ENCODE measurements around the gene PPP1R3F.
"Not testable (repeated sequence)": the region's sequence is repeated elsewhere in the genome, so short reads cannot be mapped to it uniquely, and the experiment has no call there.

The PPP1R3F gene

DNA sequence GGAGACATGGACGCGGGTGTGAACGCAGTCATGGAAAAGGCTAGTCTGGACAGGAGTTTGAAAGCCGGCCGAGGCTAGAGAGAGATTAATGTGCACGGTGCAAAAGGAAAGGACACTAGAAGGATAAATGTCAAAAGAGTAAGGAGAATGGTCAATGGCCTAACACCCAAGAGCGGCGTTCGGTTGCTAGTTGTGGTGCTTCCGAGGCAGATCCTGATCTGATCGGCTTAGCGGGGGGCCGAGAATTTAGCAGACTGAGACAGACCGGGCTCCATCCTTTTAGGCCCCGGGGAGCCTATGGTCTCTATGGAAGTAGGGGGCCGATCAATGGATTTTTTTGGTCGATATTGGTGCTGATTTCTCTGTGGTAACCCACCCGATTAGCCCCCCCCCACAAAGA, 40.8 kb downstream of the PPP1R3F start:
- peaks cover 22% of the 10 kb centered on the region for H3K4me1 Mint-ChIP-seq
- no peaks in the 10 kb centered on the region for H3K36me3 Mint-ChIP-seq
- peak overlapping the region; percentile 96 for H3K27ac Mint-ChIP-seq
- H3K4me3 Mint-ChIP-seq, result peak overlapping the region; percentile 88
- no peaks in the 10 kb centered on the region for H3K27me3 Mint-ChIP-seq
- no peaks in the 10 kb centered on the region for H3K9me3 Mint-ChIP-seq

DNA sequence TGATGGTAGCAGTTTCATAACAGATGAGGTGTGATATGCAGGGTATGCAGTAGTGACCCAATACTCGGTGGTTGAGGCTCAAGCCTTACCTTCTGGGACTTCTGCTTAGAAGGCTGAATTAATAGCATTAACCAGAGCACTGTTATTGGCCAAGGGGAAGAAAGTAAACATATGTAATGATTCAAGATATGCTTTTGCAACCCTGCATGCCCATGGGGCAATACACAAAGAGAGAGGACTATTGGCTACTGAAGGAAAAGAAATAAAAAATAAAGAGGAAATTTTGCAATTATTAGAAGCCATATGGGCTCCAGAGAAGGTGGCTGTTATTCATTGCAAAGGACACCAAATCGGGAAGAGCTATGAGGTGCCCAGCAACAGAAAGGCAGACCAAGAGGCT, 42.6 kb downstream of the PPP1R3F start:
- no peaks in the 10 kb centered on the region for H3K9me3 Mint-ChIP-seq
- peaks cover 22% of the 10 kb centered on the region for H3K4me1 Mint-ChIP-seq
- H3K27me3 Mint-ChIP-seq, result no peaks in the 10 kb centered on the region
- H3K4me3 Mint-ChIP-seq, result no peak overlapping the region
- no peak overlapping the region for H3K27ac Mint-ChIP-seq
- H3K36me3 Mint-ChIP-seq, result no peaks in the 10 kb centered on the region

DNA sequence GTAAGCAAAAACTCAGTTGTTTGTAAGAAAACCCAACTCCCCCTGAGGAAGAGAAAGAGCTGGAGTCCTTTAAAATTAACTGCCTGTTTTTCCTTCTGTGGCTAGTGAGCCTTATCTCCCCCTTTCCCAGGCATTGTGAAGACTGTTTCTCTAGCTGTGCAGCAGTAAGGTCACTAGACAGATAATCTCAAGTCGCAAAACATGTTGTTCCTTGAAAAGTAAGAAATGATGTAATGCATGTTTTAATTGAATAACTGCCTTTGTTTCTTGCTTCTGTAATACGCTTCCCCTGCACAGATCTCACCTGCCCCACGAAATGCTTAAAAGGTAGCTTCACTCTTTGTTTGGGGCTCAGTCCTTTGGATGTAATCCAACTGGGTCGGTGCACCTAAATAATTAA, 46.5 kb downstream of the PPP1R3F start:
- no peaks in the 10 kb centered on the region for H3K27me3 Mint-ChIP-seq
- no peak overlapping the region for H3K27ac Mint-ChIP-seq

DNA sequence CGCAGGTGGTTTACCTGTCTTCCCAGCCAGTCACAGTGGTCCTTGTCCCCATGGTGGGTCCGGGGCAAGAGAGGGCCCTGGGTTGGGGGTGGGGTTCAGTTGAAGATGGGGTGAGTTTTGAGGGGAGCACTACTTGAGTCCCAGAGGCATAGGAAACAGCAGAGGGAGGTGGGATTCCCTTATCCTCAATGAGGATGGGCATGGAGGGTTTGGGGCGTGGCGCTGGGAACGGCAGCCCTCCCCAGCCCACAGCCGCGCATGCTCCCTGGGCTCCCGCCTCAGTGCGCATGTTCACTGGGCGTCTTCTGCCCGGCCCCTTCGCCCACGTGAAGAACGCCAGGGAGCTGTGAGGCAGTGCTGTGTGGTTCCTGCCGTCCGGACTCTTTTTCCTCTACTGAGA, 52.1 kb downstream of the PPP1R3F start, which contains the start of gene GAGE12J:
Gene GAGE12J (plus strand): TSS at position 301 of the 400 bp plus-strand sequence. CDS start 1,157 bp downstream, outside the sequence.
- H3K9me3 Mint-ChIP-seq, H3K27me3 Mint-ChIP-seq, H3K27ac Mint-ChIP-seq, H3K4me3 Mint-ChIP-seq, H3K36me3 Mint-ChIP-seq, H3K4me1 Mint-ChIP-seq: not testable (repeated sequence)

More for the DNA sequence above, 46.5 kb downstream of the PPP1R3F start:
- H3K4me1 Mint-ChIP-seq, result no peaks in the 10 kb centered on the region
- no peaks in the 10 kb centered on the region for H3K36me3 Mint-ChIP-seq
- no peak overlapping the region for H3K4me3 Mint-ChIP-seq
- no peaks in the 10 kb centered on the region for H3K9me3 Mint-ChIP-seq

DNA sequence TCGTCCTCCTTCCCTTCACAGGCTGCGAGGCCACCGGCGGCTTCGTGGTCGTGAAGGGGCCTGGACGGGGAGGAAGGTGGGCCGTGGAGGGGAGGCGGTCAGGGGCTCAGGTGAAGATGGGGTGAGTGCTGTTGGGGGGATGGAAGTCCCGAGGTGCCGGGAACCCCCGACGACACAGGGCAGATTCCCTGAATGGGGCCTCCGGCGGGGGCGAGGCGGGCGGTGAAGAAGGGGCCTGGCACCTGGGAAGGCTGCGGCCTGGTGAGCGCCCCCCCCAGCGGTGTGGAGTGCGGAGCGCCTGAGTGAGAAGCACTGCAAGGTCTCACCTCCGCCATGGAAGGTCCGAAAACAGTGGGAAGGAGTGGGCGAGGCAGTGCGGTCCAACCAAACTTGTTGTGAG, 52.7 kb downstream of the PPP1R3F start:
- H3K27me3 Mint-ChIP-seq, H3K36me3 Mint-ChIP-seq, H3K9me3 Mint-ChIP-seq, H3K4me3 Mint-ChIP-seq, H3K27ac Mint-ChIP-seq, H3K4me1 Mint-ChIP-seq: not testable (repeated sequence)

DNA sequence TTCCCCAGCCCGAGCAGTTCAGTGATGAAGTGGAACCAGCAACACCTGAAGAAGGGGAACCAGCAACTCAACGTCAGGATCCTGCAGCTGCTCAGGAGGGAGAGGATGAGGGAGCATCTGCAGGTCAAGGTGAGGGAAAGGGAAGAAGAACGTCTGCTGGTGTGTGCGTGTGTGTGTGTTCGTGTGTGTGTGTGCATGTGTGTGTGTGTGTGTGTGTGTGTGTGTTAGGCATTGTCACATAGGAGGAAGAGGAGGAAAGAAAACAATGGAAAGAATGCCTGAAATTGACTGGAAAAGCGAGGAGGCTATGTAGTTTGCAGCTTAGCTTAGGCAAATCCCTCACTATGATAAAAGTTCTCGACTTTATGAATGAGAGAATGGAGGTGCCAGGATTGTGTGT, 54.1 kb downstream of the PPP1R3F start:
- not testable (repeated sequence) for H3K27ac Mint-ChIP-seq, H3K4me3 Mint-ChIP-seq, H3K9me3 Mint-ChIP-seq, H3K4me1 Mint-ChIP-seq, H3K27me3 Mint-ChIP-seq, H3K36me3 Mint-ChIP-seq

DNA sequence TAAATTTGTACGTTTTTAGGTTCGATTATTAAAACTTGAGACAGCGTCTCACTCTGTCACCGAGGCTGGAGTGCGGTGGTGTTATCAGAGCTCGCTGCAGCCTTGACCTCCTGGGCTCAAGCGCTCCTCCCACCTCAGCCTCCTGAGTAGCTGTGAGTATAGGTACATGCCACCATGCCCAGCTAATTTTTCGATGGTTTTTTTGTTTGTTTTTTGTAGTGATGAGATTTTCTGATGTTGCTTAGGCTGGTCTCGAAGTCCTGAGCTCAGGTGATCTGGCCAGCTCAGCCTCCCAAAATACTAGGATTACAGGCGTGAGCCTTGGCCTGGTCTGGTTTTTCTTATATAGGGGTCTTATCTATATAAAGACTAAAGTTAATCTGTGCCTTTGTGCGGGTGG, 60.8 kb downstream of the PPP1R3F start:
- not testable (repeated sequence) for H3K4me1 Mint-ChIP-seq, H3K27ac Mint-ChIP-seq, H3K9me3 Mint-ChIP-seq, H3K4me3 Mint-ChIP-seq, H3K36me3 Mint-ChIP-seq, H3K27me3 Mint-ChIP-seq

DNA sequence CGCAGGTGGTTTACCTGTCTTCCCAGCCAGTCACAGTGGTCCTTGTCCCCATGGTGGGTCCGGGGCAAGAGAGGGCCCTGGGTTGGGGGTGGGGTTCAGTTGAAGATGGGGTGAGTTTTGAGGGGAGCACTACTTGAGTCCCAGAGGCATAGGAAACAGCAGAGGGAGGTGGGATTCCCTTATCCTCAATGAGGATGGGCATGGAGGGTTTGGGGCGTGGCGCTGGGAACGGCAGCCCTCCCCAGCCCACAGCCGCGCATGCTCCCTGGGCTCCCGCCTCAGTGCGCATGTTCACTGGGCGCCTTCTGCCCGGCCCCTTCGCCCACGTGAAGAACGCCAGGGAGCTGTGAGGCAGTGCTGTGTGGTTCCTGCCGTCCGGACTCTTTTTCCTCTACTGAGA, 61.7 kb downstream of the PPP1R3F start, which contains the start of gene GAGE13:
Gene GAGE13 (plus strand): TSS at position 301 of the 400 bp plus-strand sequence. CDS start 1,156 bp downstream, outside the sequence.
- H3K9me3 Mint-ChIP-seq, H3K27me3 Mint-ChIP-seq, H3K27ac Mint-ChIP-seq, H3K36me3 Mint-ChIP-seq, H3K4me3 Mint-ChIP-seq, H3K4me1 Mint-ChIP-seq: not testable (repeated sequence)

DNA sequence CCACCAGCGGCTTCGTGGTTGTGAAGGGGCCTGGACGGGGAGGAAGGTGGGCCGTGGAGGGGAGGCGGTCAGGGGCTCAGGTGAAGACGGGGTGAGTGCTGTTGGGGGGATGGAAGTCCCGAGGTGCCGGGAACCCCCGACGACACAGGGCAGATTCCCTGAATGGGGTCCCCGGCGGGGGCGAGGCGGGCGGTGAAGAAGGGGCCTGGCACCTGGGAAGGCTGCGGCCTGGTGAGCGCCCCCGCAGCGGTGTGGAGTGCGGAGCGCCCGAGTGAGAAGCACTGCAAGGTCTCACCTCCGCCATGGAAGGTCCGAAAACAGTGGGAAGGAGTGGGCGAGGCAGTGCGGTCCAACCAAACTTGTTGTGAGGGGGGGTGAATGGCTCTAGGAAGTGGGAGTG, 62.2 kb downstream of the PPP1R3F start:
- H3K9me3 Mint-ChIP-seq, H3K4me1 Mint-ChIP-seq, H3K27ac Mint-ChIP-seq, H3K27me3 Mint-ChIP-seq, H3K4me3 Mint-ChIP-seq, H3K36me3 Mint-ChIP-seq: not testable (repeated sequence)
